ENCODE data around the gene TMEM59L. TPM values are rescaled to one million over a fixed set of nuclear protein-coding genes. Genes with fewer than 3 reads are reported as not detected.

TMEM59L gene
- total RNA-seq, 3 donors from 2014 or later = 1.2 to 2.3 TPM; not detected in 1

GRCh38 chr19:18669524-18669817 lies 56.8 kb downstream of the TMEM59L start:
- no peaks in the 10 kb centered on the region for H3K9me3 ChIP-seq
- H3K4me3 ChIP-seq = no peak overlapping the region
- peaks cover 4% of the 10 kb centered on the region for H3K36me3 ChIP-seq
- TF ChIP-seq POLR2A (IDR thresholded peaks at IDR 0.05) = no peak
- TF ChIP-seq POLR2AphosphoS5 (IDR thresholded peaks at IDR 0.05) = no peak
- TF ChIP-seq CTCF (IDR thresholded peaks at IDR 0.05) = no peak
- no peaks in the 10 kb centered on the region for H3K4me1 ChIP-seq
- H3K27me3 ChIP-seq = no peaks in the 10 kb centered on the region
- no peak for DNase-seq (ENCODE audit: low spot score in 2 of 2)
- H3K27ac ChIP-seq = peak overlapping the region in 1 of 2 donors; percentile 19
- intact Hi-C loops (cut with DNase I; ENCODE audit: low total_unique reads) = no loop called here

- H3K27me3 ChIP-seq = no peaks in the 10 kb centered on the region
- H3K4me1 ChIP-seq = no peaks in the 10 kb centered on the region
- TF ChIP-seq POLR2A (IDR thresholded peaks at IDR 0.05) (no peak), CTCF (IDR thresholded peaks at IDR 0.05) (no peak), POLR2AphosphoS5 (IDR thresholded peaks at IDR 0.05) (no peak)
- H3K27ac ChIP-seq = peak overlapping the region in 1 of 2 donors; percentile 19
- DNase-seq (ENCODE audit: low spot score in 2 of 2) = no peak
- H3K36me3 ChIP-seq = peaks cover 4% of the 10 kb centered on the region
- intact Hi-C loops (cut with DNase I; ENCODE audit: low total_unique reads) = no loop called here
- no peaks in the 10 kb centered on the region for H3K9me3 ChIP-seq
- no peak overlapping the region for H3K4me3 ChIP-seq
These were observed 57.2 kb downstream of the TMEM59L start for GRCh38 chr19:18669883-18670282.

GRCh38 chr19:18670312-18670711 lies 57.6 kb downstream of the TMEM59L start:
- DNase-seq (ENCODE audit: low spot score in 2 of 2) = no peak
- Histone ChIP-seq H3K9me3 (no peaks in the 10 kb centered on the region), H3K4me3 (no peak overlapping the region), H3K27me3 (no peaks in the 10 kb centered on the region), H3K27ac (peak overlapping the region in 1 of 2 donors; percentile 12), H3K36me3 (peaks cover 4% of the 10 kb centered on the region), H3K4me1 (no peaks in the 10 kb centered on the region)
- intact Hi-C loops (cut with DNase I; ENCODE audit: low total_unique reads) = no loop called here
- TF ChIP-seq POLR2A (IDR thresholded peaks at IDR 0.05) = no peak
- TF ChIP-seq CTCF (IDR thresholded peaks at IDR 0.05) = no peak
- no peak for TF ChIP-seq POLR2AphosphoS5 (IDR thresholded peaks at IDR 0.05)

Other genes with a start within 250 kb of the TMEM59L start
- gene GDF15, start 226.7 kb upstream of the TMEM59L start, total RNA-seq = 10 to 100 TPM in 1 of 3 donors, 1 to 10 TPM in 2; 2.7 to 60.3 (median 9.2) TPM
- 10 to 100 TPM in 1 of 3 donors, 1 to 10 TPM in 2; 3.9 to 27.2 (median 7.2) TPM for gene LRRC25, start 215.2 kb upstream of the TMEM59L start, total RNA-seq
- 10 to 100 TPM; 29.4 to 71.8 (median 46.7) TPM for gene SSBP4, start 193.5 kb upstream of the TMEM59L start, total RNA-seq
- 10 to 100 TPM in 2 of 3 donors, 1 to 10 TPM in 1; 7.4 to 42.9 (median 40.2) TPM for gene ISYNA1, start 174.7 kb upstream of the TMEM59L start, total RNA-seq
- gene ELL, start 90.8 kb upstream of the TMEM59L start, total RNA-seq = 10 to 100 TPM; 13.0 to 22.3 (median 15.7) TPM
- gene FKBP8, start 69.3 kb upstream of the TMEM59L start, total RNA-seq = 100 to 1,000 TPM; 214 to 336 (median 294) TPM
- 100 to 1,000 TPM in 2 of 3 donors, 10 to 100 TPM in 1; 92.6 to 140 (median 139) TPM for gene KXD1, start 55.0 kb upstream of the TMEM59L start, total RNA-seq
- gene UBA52, start 41.0 kb upstream of the TMEM59L start, total RNA-seq = 100 to 1,000 TPM; 729 to 865 (median 831) TPM
- gene REX1BD, start 24.1 kb upstream of the TMEM59L start, total RNA-seq = 100 to 1,000 TPM in 2 of 3 donors, 10 to 100 TPM in 1; 99.8 to 117 (median 111) TPM
- 10 to 100 TPM in 2 of 3 donors, 1 to 10 TPM in 1; 5.6 to 68.6 (median 21.0) TPM for gene CRLF1, start 6.1 kb upstream of the TMEM59L start, total RNA-seq
- gene KLHL26, start 24.2 kb downstream of the TMEM59L start, total RNA-seq = 10 to 100 TPM in 2 of 3 donors, 1 to 10 TPM in 1; 7.0 to 18.1 (median 14.7) TPM
- 1 to 10 TPM; 4.8 to 6.1 (median 5.9) TPM for gene CRTC1, start 70.8 kb downstream of the TMEM59L start, total RNA-seq
- 1 to 10 TPM; 1.0 to 4.9 (median 2.2) TPM for gene COMP, start 178.4 kb downstream of the TMEM59L start, total RNA-seq
- 10 to 100 TPM; 59.8 to 83.6 (median 75.2) TPM for gene UPF1, start 219.1 kb downstream of the TMEM59L start, total RNA-seq

Measured in breast epithelium (tissue), 4 donors.